HEK293T (cell line): ENCODE results near the gene LRRC72.

Experiments used
- ELF4 ChIP-seq: fragments of 450-650 bp; IDR thresholded peaks from 2 replicates; pipeline ENCODE4 v1.6.1; 2017; ENCODE audit warnings: antibody characterized with exemption
- FOXM1 ChIP-seq: fragments of 450-650 bp; IDR thresholded peaks from 2 replicates; pipeline ENCODE4 v1.6.1; 2017; ENCODE audit warnings: mild to moderate bottlenecking, borderline replicate concordance
- SP1 ChIP-seq: fragments of 450-650 bp; IDR thresholded peaks from 2 replicates; pipeline ENCODE4 v1.6.1; 2017
- ZNF384 ChIP-seq: fragments of 450-650 bp; IDR thresholded peaks from 2 replicates; pipeline ENCODE4 v1.6.1; 2016

DNA sequence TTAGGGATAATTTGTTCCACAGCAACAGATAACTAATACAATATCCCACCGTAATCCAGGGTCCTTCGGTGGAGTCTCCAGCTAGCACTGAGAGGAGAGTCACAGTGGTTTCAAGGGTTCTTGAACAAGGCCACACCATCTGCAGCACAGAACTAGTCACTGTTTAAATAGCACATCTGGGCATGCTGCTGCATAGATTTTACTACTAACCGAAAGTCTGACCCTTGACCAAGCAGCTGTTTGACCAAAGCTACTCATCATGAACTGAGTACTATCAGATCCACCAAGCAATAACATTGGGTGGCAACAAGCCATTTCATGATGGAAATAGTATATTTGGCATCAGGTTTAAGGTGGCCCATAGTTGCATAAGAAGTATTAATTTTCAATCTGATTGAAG lies 65.8 kb downstream of the LRRC72 start:
- TF ChIP-seq FOXM1: no peak
- TF ChIP-seq SP1: no peak
- TF ChIP-seq ELF4: no peak
- no peak for TF ChIP-seq ZNF384
